Vagina (tissue), 2 donors: ENCODE measurements around the gene TENM4. TPM values are rescaled to one million over a fixed set of nuclear protein-coding genes. Genes with fewer than 3 reads are reported as not detected.

Experiments
- DNase-seq, 2 donors: peaks; one replicate each; pipeline ENCODE4 v3.0.0-alpha.2; 2017; ENCODE audit errors: extremely low spot score in 2 of 2
- H3K27ac ChIP-seq: fragments of 200-600 bp; sonication (generic); one replicate; pipeline ENCODE4 v1.5.1; 2019
- H3K27me3 ChIP-seq: fragments of 200-600 bp; sonication (generic); one replicate; pipeline ENCODE4 v1.5.1; 2019
- H3K36me3 ChIP-seq, 2 donors: fragments of 200-600 bp; sonication (generic); one replicate each; pipeline ENCODE4 v1.5.1; 2017 to 2019
- H3K4me1 ChIP-seq: fragments of 200-600 bp; sonication (generic); one replicate; pipeline ENCODE4 v1.5.1; 2019
- H3K4me3 ChIP-seq, 2 donors: fragments of 200-600 bp; sonication (generic); 1 replicate in 1 of 2; 2 replicates in 1 of 2; pipeline ENCODE4 v1.5.1; 2016 to 2019
- H3K9me3 ChIP-seq: fragments of 200-600 bp; sonication (generic); one replicate; pipeline ENCODE4 v1.5.1; 2019
- CTCF ChIP-seq, 3 experiments: fragments of 450-650 bp in 2 of 3; fragments of 200-600 bp in 1 of 3; sonication (generic) in 1 of 3; IDR thresholded peaks; one replicate each; pipeline ENCODE4 v1.5.1; 2017 to 2019; ENCODE audit warnings: antibody characterized with exemption in 3 of 3, mild to moderate bottlenecking in 2 of 3, moderate library complexity in 2 of 3
- POLR2A ChIP-seq, 2 donors: fragments of 450-650 bp; IDR thresholded peaks; one replicate each; pipeline ENCODE4 v1.6.1; 2017; ENCODE audit warnings: antibody characterized with exemption in 2 of 2, mild to moderate bottlenecking in 2 of 2, moderate library complexity in 2 of 2
- POLR2AphosphoS5 ChIP-seq, 2 donors: sonication (generic); formaldehyde crosslinking; IDR thresholded peaks; one replicate each; pipeline ENCODE4 v1.9.0; 2017; ENCODE audit warnings: antibody characterized with exemption in 2 of 2, mild to moderate bottlenecking in 2 of 2, low read depth in 1 of 2; ENCODE audit not compliant: insufficient read depth in 1 of 2
- intact Hi-C: fragments of 100-400 bp; cut with DNase I; formaldehyde crosslinking; loops from one replicate; pipeline ENCODE4 v1.15.1; 2023
- total RNA-seq: library from RNA; depleted of rRNA; stranded (reverse); fragments of >200 nt; gene quantifications from one replicate; pipeline ENCODE4 v1.2.3, GENCODE V29; 2016

The TENM4 gene
- total RNA-seq, 1 donor from 2014 or later, result 12.5 TPM

GRCh38 chr11:79200398-79201070, 240.3 kb downstream of the TENM4 start:
- Histone ChIP-seq H3K4me3 (no peak overlapping the region), H3K27me3 (no peaks in the 10 kb centered on the region), H3K9me3 (no peaks in the 10 kb centered on the region), H3K4me1 (peaks cover 3% of the 10 kb centered on the region), H3K36me3 (no peaks in the 10 kb centered on the region), H3K27ac (no peak overlapping the region)
- intact Hi-C loops, result no loop called here
- DNase-seq, result no peak
- TF ChIP-seq POLR2AphosphoS5 (IDR thresholded peaks at IDR 0.05; ENCODE audit: insufficient read depth in 1 of 2, low read depth in 1 of 2) (no peak), CTCF (IDR thresholded peaks at IDR 0.05) (no peak), POLR2A (IDR thresholded peaks at IDR 0.05) (no peak)

- intact Hi-C loops, result no loop called here
- no peak for DNase-seq
- Histone ChIP-seq H3K36me3 (no peaks in the 10 kb centered on the region), H3K9me3 (no peaks in the 10 kb centered on the region), H3K27me3 (no peaks in the 10 kb centered on the region), H3K4me1 (peaks cover 3% of the 10 kb centered on the region), H3K27ac (no peak overlapping the region), H3K4me3 (no peak overlapping the region)
- TF ChIP-seq POLR2A (IDR thresholded peaks at IDR 0.05), result no peak
- TF ChIP-seq CTCF (IDR thresholded peaks at IDR 0.05), result no peak
- no peak for TF ChIP-seq POLR2AphosphoS5 (IDR thresholded peaks at IDR 0.05; ENCODE audit: insufficient read depth in 1 of 2, low read depth in 1 of 2)
Observed at GRCh38 chr11:79199729-79200354, 241.0 kb downstream of the TENM4 start.

- no peak overlapping the region for H3K27ac ChIP-seq
Observed at GRCh38 chr11:79198898-79199250, 242.0 kb downstream of the TENM4 start.

GRCh38 chr11:79198203-79198897, 242.5 kb downstream of the TENM4 start:
- DNase-seq, result no peak
- TF ChIP-seq CTCF (IDR thresholded peaks at IDR 0.05) (no peak), POLR2A (IDR thresholded peaks at IDR 0.05) (no peak), POLR2AphosphoS5 (IDR thresholded peaks at IDR 0.05; ENCODE audit: insufficient read depth in 1 of 2, low read depth in 1 of 2) (no peak)
- no peak overlapping the region for H3K27ac ChIP-seq
- no peaks in the 10 kb centered on the region for H3K36me3 ChIP-seq
- intact Hi-C loops, result no loop called here
- H3K9me3 ChIP-seq, result no peaks in the 10 kb centered on the region
- no peak overlapping the region for H3K4me3 ChIP-seq
- H3K27me3 ChIP-seq, result no peaks in the 10 kb centered on the region
- peaks cover 3% of the 10 kb centered on the region for H3K4me1 ChIP-seq

More at GRCh38 chr11:79198898-79199250, 242.0 kb downstream of the TENM4 start:
- Histone ChIP-seq H3K36me3 (no peaks in the 10 kb centered on the region), H3K9me3 (no peaks in the 10 kb centered on the region), H3K27me3 (no peaks in the 10 kb centered on the region), H3K4me3 (no peak overlapping the region), H3K4me1 (peaks cover 3% of the 10 kb centered on the region)
- intact Hi-C loops, result no loop called here
- no peak for DNase-seq
- TF ChIP-seq POLR2AphosphoS5 (IDR thresholded peaks at IDR 0.05; ENCODE audit: insufficient read depth in 1 of 2, low read depth in 1 of 2) (no peak), POLR2A (IDR thresholded peaks at IDR 0.05) (no peak), CTCF (IDR thresholded peaks at IDR 0.05) (no peak)

- Histone ChIP-seq H3K9me3 (no peaks in the 10 kb centered on the region), H3K36me3 (no peaks in the 10 kb centered on the region), H3K27me3 (no peaks in the 10 kb centered on the region), H3K27ac (no peak overlapping the region), H3K4me1 (peaks cover 3% of the 10 kb centered on the region), H3K4me3 (no peak overlapping the region)
- DNase-seq, result no peak
- intact Hi-C loops, result no loop called here
- TF ChIP-seq POLR2A (IDR thresholded peaks at IDR 0.05) (no peak), POLR2AphosphoS5 (IDR thresholded peaks at IDR 0.05; ENCODE audit: insufficient read depth in 1 of 2, low read depth in 1 of 2) (no peak), CTCF (IDR thresholded peaks at IDR 0.05) (no peak)
Observed at GRCh38 chr11:79196950-79197349, 243.9 kb downstream of the TENM4 start.
